Measurements from ENCODE around the gene CRY1. TPM values are rescaled to one million over a fixed set of nuclear protein-coding genes. Genes with fewer than 3 reads are reported as not detected.

The CRY1 gene
- total RNA-seq, 1 experiment from 2014 or later: 43.8 TPM

DNA sequence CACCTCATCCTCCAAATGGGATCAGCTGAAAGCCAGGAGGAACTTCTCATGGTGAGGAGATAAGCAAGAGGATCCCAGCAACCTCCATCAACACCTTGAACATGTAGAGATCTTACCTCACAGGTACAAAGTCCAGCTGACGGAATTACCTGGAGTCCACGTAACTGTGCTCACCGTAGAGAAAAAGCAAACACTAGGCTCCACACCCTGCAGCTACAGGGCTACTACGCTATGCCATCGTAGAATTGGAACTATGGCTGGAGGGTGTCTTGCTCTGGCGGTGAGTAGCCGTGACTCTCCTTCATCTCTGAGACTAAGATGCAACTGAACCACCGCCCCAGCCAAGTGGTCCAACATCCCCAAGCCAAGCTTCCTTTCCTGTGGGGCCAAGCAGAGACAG, 50.5 kb downstream of the CRY1 start:
- Histone ChIP-seq H3K4me3 (ENCODE audit: low read depth in 2 of 2, low read length in 2 of 2) (no peak overlapping the region), H3K27ac (ENCODE audit: low read length) (no peak overlapping the region), H3K27me3 (ENCODE audit: control insufficient read depth, insufficient read depth, low read length) (no peaks in the 10 kb centered on the region), H3K9me3 (ENCODE audit: control insufficient read depth, insufficient read depth, low read depth, low read length) (no peaks in the 10 kb centered on the region), H3K4me1 (ENCODE audit: control insufficient read depth, insufficient read depth, low read length) (no peaks in the 10 kb centered on the region), H3K36me3 (ENCODE audit: control insufficient read depth, insufficient read depth, low read length) (no peaks in the 10 kb centered on the region)
- ChIA-PET POLR2A (no interaction called here), CTCF (interaction anchor here (0.7 kb wide), 1 partner anchor 10 kb away, joined by 3 read pairs; no protein-coding TSS in a partner anchor)
- intact Hi-C loops (cut with micrococcal nuclease; ENCODE audit: unreplicated experiment) (no loop called here), in situ Hi-C loops (cut with HindIII; ENCODE audit: low pct_unique_long_range_greater_than_20kb, low sequenced_read_pairs) (no loop called here)
- TF ChIP-seq, protein P1, sequence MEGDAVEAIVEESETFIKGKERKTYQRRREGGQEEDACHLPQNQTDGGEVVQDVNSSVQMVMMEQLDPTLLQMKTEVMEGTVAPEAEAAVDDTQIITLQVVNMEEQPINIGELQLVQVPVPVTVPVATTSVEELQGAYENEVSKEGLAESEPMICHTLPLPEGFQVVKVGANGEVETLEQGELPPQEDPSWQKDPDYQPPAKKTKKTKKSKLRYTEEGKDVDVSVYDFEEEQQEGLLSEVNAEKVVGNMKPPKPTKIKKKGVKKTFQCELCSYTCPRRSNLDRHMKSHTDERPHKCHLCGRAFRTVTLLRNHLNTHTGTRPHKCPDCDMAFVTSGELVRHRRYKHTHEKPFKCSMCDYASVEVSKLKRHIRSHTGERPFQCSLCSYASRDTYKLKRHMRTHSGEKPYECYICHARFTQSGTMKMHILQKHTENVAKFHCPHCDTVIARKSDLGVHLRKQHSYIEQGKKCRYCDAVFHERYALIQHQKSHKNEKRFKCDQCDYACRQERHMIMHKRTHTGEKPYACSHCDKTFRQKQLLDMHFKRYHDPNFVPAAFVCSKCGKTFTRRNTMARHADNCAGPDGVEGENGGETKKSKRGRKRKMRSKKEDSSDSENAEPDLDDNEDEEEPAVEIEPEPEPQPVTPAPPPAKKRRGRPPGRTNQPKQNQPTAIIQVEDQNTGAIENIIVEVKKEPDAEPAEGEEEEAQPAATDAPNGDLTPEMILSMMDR (IDR thresholded peaks at IDR 0.05): no peak
- TF ChIP-seq, protein P2, sequence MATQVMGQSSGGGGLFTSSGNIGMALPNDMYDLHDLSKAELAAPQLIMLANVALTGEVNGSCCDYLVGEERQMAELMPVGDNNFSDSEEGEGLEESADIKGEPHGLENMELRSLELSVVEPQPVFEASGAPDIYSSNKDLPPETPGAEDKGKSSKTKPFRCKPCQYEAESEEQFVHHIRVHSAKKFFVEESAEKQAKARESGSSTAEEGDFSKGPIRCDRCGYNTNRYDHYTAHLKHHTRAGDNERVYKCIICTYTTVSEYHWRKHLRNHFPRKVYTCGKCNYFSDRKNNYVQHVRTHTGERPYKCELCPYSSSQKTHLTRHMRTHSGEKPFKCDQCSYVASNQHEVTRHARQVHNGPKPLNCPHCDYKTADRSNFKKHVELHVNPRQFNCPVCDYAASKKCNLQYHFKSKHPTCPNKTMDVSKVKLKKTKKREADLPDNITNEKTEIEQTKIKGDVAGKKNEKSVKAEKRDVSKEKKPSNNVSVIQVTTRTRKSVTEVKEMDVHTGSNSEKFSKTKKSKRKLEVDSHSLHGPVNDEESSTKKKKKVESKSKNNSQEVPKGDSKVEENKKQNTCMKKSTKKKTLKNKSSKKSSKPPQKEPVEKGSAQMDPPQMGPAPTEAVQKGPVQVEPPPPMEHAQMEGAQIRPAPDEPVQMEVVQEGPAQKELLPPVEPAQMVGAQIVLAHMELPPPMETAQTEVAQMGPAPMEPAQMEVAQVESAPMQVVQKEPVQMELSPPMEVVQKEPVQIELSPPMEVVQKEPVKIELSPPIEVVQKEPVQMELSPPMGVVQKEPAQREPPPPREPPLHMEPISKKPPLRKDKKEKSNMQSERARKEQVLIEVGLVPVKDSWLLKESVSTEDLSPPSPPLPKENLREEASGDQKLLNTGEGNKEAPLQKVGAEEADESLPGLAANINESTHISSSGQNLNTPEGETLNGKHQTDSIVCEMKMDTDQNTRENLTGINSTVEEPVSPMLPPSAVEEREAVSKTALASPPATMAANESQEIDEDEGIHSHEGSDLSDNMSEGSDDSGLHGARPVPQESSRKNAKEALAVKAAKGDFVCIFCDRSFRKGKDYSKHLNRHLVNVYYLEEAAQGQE (IDR thresholded peaks at IDR 0.05; ENCODE audit: insufficient read depth in 1 of 2, low read depth in 2 of 2, low read length in 1 of 2): no peak
- TF ChIP-seq TCF7L2 (IDR thresholded peaks at IDR 0.05; ENCODE audit: low read depth, low read length): no peak
- no peak for TF ChIP-seq SIN3A (IDR thresholded peaks at IDR 0.05; ENCODE audit: borderline replicate concordance, insufficient read depth, low read depth, low read length)
- TF ChIP-seq POLR2AphosphoS5 (IDR thresholded peaks at IDR 0.05; ENCODE audit: low read depth, low read length): no peak
- no TSS peak for BruUV-seq (replicated peaks)
- DNase-seq (ENCODE audit: low read depth, low spot score): no peak
- ATAC-seq: no peak

- POLR2A ChIA-PET: no interaction called here
- Histone ChIP-seq H3K4me3 (ENCODE audit: low read depth in 2 of 2, low read length in 2 of 2) (no peak overlapping the region), H3K36me3 (ENCODE audit: control insufficient read depth, insufficient read depth, low read length) (no peaks in the 10 kb centered on the region), H3K27ac (ENCODE audit: low read length) (no peak overlapping the region), H3K9me3 (ENCODE audit: control insufficient read depth, insufficient read depth, low read depth, low read length) (no peaks in the 10 kb centered on the region), H3K4me1 (ENCODE audit: control insufficient read depth, insufficient read depth, low read length) (peaks cover 5% of the 10 kb centered on the region), H3K27me3 (ENCODE audit: control insufficient read depth, insufficient read depth, low read length) (no peaks in the 10 kb centered on the region)
- intact Hi-C loops (cut with micrococcal nuclease; ENCODE audit: unreplicated experiment) (no loop called here), in situ Hi-C loops (cut with HindIII; ENCODE audit: low pct_unique_long_range_greater_than_20kb, low sequenced_read_pairs) (no loop called here)
- CTCF ChIA-PET: no interaction called here
- no peak for ATAC-seq
- no peak for DNase-seq (ENCODE audit: low read depth, low spot score)
- no TSS peak for BruUV-seq (replicated peaks)
- TF ChIP-seq, protein P2 (IDR thresholded peaks at IDR 0.05; ENCODE audit: insufficient read depth in 1 of 2, low read depth in 2 of 2, low read length in 1 of 2): no peak
- TF ChIP-seq, protein P1 (IDR thresholded peaks at IDR 0.05): no peak
- no peak for TF ChIP-seq SIN3A (IDR thresholded peaks at IDR 0.05; ENCODE audit: borderline replicate concordance, insufficient read depth, low read depth, low read length)
Measured at GRCh38 chr12:107035733-107036132, 57.6 kb downstream of the CRY1 start.
